ENCODE results near the gene ACSL1. TPM values are rescaled to one million over a fixed set of nuclear protein-coding genes. Genes with fewer than 3 reads are reported as not detected.

Gene ACSL1
- total and polyA plus RNA-seq, 12 donors = 6.2 to 113 (median 67.7) TPM

DNA sequence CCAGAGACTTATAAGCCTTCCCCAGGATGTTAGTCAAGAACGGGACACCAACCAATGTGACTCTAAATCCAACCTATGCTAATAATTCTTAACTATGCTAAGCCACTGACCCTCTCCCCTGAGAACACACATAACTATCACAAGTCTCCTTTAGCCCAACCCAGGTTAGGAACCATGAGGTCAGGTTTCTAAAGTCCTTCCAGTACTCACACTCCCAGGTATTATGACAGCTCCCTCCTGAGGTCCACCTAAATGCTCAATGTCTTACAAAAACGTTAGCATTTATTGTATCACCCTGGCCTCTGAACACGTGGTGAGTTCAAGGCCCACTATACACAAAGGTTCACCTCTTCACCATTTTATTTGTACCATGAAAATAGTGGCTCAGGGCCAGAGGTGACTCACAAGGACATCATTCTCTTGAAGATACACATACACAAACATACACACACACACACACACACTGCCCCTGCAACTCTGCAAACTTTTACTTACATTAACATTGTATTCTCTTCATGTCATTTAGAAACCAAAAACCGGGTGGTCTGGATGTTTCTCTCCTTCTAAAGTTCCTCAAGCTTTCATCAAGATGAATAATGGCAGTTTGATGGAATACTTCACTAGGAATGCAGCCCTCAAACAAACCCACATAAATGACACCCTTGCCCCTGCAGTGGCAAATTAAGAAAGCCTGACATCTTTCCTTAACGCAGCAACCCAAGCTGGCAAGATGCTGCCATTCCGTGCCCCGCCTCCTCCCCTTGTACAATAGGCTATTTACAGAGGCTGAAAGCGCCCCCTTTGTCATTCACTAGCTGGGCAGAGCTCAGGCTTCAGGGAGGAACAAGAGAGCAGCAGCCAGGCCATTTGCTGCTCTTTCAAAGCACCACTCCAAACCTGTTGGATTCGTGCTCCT, 17.7 kb downstream of the ACSL1 start:
- Histone ChIP-seq H3K27me3 (no peaks in the 10 kb centered on the region), H3K9me3 (replicated peaks in 1 of 3) (no peaks in the 10 kb centered on the region), H3K27ac (no peak overlapping the region), H3K4me1 (replicated peaks in 1 of 2) (peaks cover 11 to 50% of the 10 kb centered on the region in 2 donors), H3K4me3 (no peak overlapping the region), H3K36me3 (replicated peaks in 1 of 2) (no peaks in the 10 kb centered on the region)
- DNase-seq = peak in 4 of 7 donors; percentile 46 to 52 (median 50)
- TF ChIP-seq, protein P1, sequence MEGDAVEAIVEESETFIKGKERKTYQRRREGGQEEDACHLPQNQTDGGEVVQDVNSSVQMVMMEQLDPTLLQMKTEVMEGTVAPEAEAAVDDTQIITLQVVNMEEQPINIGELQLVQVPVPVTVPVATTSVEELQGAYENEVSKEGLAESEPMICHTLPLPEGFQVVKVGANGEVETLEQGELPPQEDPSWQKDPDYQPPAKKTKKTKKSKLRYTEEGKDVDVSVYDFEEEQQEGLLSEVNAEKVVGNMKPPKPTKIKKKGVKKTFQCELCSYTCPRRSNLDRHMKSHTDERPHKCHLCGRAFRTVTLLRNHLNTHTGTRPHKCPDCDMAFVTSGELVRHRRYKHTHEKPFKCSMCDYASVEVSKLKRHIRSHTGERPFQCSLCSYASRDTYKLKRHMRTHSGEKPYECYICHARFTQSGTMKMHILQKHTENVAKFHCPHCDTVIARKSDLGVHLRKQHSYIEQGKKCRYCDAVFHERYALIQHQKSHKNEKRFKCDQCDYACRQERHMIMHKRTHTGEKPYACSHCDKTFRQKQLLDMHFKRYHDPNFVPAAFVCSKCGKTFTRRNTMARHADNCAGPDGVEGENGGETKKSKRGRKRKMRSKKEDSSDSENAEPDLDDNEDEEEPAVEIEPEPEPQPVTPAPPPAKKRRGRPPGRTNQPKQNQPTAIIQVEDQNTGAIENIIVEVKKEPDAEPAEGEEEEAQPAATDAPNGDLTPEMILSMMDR (IDR thresholded peaks at IDR 0.05) = no peak
- no peak for TF ChIP-seq POLR2A (IDR thresholded peaks at IDR 0.05)
- 58 to 65% (median 60%) methylated on average over 9 of the region's 9 CpGs for WGBS, 4 donors
- intact Hi-C loops (cut with DNase I) = no loop called here

DNA sequence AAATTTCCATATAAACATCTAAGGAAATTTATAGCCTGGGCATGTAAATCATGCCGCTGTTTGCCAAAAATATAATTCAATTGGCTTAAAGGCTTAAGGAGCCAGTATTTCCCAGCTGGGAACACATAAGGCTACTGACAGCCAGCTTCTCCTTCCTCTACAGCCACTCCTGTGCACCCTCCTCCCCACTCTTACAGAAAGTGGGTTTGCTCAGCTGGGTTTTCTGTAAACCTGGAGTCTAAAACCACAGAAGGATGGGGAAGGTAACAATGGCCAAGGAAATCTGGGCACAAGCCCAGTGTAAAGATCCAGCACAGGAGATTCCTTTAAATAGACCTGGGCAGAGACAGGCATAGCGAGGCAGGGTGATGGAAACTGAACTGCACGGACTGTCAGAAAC, 18.5 kb downstream of the ACSL1 start:
- Histone ChIP-seq H3K9me3 (replicated peaks in 1 of 3) (no peaks in the 10 kb centered on the region), H3K4me3 (no peak overlapping the region), H3K4me1 (replicated peaks in 1 of 2) (peaks cover 3 to 42% of the 10 kb centered on the region in 2 donors), H3K27me3 (no peaks in the 10 kb centered on the region), H3K27ac (no peak overlapping the region), H3K36me3 (replicated peaks in 1 of 2) (no peaks in the 10 kb centered on the region)
- peak in 2 of 7 donors; percentile 9 to 24 for DNase-seq
- no peak for TF ChIP-seq POLR2A (IDR thresholded peaks at IDR 0.05)
- TF ChIP-seq, protein P1 (IDR thresholded peaks at IDR 0.05) = no peak
- intact Hi-C loops (cut with DNase I) = no loop called here
- 92 to 98% (median 97%) methylated on average over 3 of the region's 3 CpGs for WGBS, 4 donors

DNA sequence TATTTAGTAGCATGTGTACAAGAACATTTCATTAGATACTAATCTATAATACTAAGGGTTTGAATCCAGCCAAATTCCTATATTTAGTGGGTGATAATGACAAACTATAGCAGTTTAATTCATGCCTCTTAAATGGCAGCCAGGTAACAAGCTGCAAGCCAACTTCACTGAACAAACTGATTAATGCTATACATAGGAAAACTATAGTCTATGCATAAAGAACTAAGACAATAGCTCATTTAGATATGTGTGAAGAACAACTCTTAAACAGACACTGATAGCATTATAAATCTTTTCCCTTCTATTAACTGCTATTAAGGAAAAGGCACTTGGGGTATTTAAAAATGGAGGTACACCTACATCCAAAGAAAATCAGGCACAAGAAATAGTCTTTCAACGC, 19.1 kb downstream of the ACSL1 start:
- Histone ChIP-seq H3K4me3 (no peak overlapping the region), H3K4me1 (replicated peaks in 1 of 2) (peaks cover 0 to 38% of the 10 kb centered on the region in 2 donors), H3K36me3 (replicated peaks in 1 of 2) (no peaks in the 10 kb centered on the region), H3K27me3 (no peaks in the 10 kb centered on the region), H3K9me3 (replicated peaks in 1 of 3) (no peaks in the 10 kb centered on the region), H3K27ac (no peak overlapping the region)
- no peak for TF ChIP-seq POLR2A (IDR thresholded peaks at IDR 0.05)
- TF ChIP-seq, protein P1 (IDR thresholded peaks at IDR 0.05) = no peak
- WGBS, 4 donors = 95 to 99% (median 97%) methylated on average over 1 of the region's 1 CpG
- DNase-seq = no peak
- intact Hi-C loops (cut with DNase I) = no loop called here

DNA sequence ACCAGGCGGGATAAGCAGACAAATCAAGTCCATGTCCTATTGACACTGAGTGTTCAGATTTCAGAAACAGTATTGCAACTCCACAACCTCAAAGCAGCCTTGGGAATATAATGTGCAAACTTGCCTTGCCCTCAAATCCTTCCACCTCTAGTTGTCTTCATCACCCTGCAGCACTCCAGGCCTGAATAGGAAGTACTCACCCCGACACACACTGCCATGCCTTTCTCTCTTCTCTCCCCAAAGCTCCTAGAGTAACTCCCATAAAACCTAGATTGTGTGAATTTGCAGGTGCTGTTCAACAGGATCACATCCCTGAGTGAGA, 19.6 kb downstream of the ACSL1 start:
- H3K36me3 ChIP-seq (replicated peaks in 1 of 2) = no peaks in the 10 kb centered on the region
- TF ChIP-seq POLR2A (IDR thresholded peaks at IDR 0.05) = no peak
- TF ChIP-seq, protein P1 (IDR thresholded peaks at IDR 0.05) = no peak
- peak in 1 of 7 donors; percentile 14 for DNase-seq
- no peaks in the 10 kb centered on the region for H3K9me3 ChIP-seq (replicated peaks in 1 of 3)
- 85 to 97% (median 90%) methylated on average over 2 of the region's 2 CpGs for WGBS, 4 donors
- H3K4me1 ChIP-seq (replicated peaks in 1 of 2) = peaks cover 0 to 38% of the 10 kb centered on the region in 2 donors
- no peak overlapping the region for H3K4me3 ChIP-seq
- peak overlapping the region in 1 of 5 donors; percentile 45 for H3K27ac ChIP-seq
- intact Hi-C loops (cut with DNase I) = no loop called here
- H3K27me3 ChIP-seq = no peaks in the 10 kb centered on the region
